Measurements from ENCODE around the gene MAGOHB. TPM values are rescaled to one million over a fixed set of nuclear protein-coding genes. Genes with fewer than 3 reads are reported as not detected.

MAGOHB gene
- total RNA-seq, 1 experiment from 2014 or later: 72.0 TPM

DNA sequence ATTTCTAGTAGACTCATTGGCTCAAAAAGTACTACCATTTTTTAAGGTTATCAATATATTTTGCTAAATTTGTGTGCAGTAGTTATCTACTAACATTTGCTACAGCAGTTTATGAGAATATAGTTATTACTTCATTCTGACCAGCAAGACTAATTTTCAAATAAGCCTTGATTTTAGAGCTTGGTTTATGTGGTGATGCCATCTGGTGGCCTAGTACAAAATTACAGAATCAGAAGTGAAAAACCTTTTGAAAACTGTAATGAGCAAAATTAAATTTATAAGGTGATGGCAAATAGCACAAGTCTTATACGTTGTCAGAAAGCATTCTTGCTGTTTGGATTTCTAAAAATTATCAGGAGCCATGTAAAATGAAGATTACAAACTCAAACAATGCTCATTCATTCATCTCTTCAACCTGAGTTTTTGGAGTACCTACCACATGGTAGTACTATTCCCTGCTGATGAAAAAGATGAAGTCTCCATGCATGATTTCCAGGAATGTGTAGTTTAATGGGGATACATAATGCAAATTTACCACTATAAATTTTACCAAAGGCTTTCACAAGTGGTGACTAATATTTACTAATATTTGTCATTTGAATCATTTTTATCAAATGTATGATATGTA, 51.0 kb downstream of the MAGOHB start:
- no peaks in the 10 kb centered on the region for H3K9me3 ChIP-seq (ENCODE audit: low read depth, low read length, poor library complexity, severe bottlenecking)
- H3K4me1 ChIP-seq (ENCODE audit: insufficient read depth, low read length, poor library complexity, severe bottlenecking): no peaks in the 10 kb centered on the region
- intact Hi-C loops (cut with micrococcal nuclease; ENCODE audit: unreplicated experiment): loop anchor here (1.0 to 10.0 kb wide), 4 partner anchors 230 to 528 kb away; partner anchors contain the start of gene CLEC9A
- no peak overlapping the region for H3K27ac ChIP-seq (ENCODE audit: low read depth, low read length, poor library complexity, severe bottlenecking)
- H3K36me3 ChIP-seq (ENCODE audit: insufficient read depth, low read length, poor library complexity, severe bottlenecking): no peaks in the 10 kb centered on the region
- no peak for TF ChIP-seq EZH2 (IDR thresholded peaks at IDR 0.05; ENCODE audit: borderline replicate concordance, low read depth, low read length, poor library complexity, severe bottlenecking)
- TF ChIP-seq, protein P1, sequence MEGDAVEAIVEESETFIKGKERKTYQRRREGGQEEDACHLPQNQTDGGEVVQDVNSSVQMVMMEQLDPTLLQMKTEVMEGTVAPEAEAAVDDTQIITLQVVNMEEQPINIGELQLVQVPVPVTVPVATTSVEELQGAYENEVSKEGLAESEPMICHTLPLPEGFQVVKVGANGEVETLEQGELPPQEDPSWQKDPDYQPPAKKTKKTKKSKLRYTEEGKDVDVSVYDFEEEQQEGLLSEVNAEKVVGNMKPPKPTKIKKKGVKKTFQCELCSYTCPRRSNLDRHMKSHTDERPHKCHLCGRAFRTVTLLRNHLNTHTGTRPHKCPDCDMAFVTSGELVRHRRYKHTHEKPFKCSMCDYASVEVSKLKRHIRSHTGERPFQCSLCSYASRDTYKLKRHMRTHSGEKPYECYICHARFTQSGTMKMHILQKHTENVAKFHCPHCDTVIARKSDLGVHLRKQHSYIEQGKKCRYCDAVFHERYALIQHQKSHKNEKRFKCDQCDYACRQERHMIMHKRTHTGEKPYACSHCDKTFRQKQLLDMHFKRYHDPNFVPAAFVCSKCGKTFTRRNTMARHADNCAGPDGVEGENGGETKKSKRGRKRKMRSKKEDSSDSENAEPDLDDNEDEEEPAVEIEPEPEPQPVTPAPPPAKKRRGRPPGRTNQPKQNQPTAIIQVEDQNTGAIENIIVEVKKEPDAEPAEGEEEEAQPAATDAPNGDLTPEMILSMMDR (conservative IDR thresholded peaks at IDR 0.05; ENCODE audit: low read depth, low read length): peak; percentile 72
- DNase-seq (ENCODE audit: low spot score): peak; percentile 47
- no peak overlapping the region for H3K4me3 ChIP-seq (ENCODE audit: low read depth, low read length, poor library complexity, severe bottlenecking)
- ChIA-PET CTCF (interaction anchor here (0.5 kb wide), 1 partner anchor 176 kb away, joined by 3 read pairs; no protein-coding TSS in a partner anchor), POLR2A (ENCODE audit: low non-redundant PET) (interaction anchor here (0.6 kb wide), 1 partner anchor 308 kb away, joined by 25 read pairs; no protein-coding TSS in a partner anchor)
- no peaks in the 10 kb centered on the region for H3K27me3 ChIP-seq (replicated peaks; ENCODE audit: insufficient read depth, low read depth, low read length, poor library complexity)
- BruUV-seq (replicated peaks): no TSS peak

DNA sequence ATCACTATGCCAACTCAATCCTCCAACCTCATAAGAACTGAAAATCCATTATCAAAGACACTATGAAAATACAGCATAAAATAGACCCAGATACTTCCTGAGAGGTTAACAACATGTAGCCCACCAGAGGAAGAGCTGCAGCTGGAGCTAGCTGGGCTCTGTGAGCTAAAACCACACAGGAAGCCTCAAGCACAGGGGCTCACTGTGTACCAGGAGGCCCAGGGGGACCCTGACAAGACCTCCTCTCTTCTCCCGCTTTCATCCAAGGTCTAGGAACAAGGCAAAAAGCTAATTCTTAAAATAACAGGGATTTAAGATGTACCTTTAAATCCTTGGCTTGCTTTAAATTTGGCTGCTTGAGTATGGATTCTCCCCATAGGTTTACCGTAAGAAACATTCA, 54.2 kb downstream of the MAGOHB start:
- Histone ChIP-seq H3K9me3 (ENCODE audit: low read depth, low read length, poor library complexity, severe bottlenecking) (no peaks in the 10 kb centered on the region), H3K27me3 (replicated peaks; ENCODE audit: insufficient read depth, low read depth, low read length, poor library complexity) (no peaks in the 10 kb centered on the region), H3K4me3 (ENCODE audit: low read depth, low read length, poor library complexity, severe bottlenecking) (no peak overlapping the region), H3K27ac (ENCODE audit: low read depth, low read length, poor library complexity, severe bottlenecking) (no peak overlapping the region), H3K4me1 (ENCODE audit: insufficient read depth, low read length, poor library complexity, severe bottlenecking) (no peaks in the 10 kb centered on the region), H3K36me3 (ENCODE audit: insufficient read depth, low read length, poor library complexity, severe bottlenecking) (no peaks in the 10 kb centered on the region)
- intact Hi-C loops (cut with micrococcal nuclease; ENCODE audit: unreplicated experiment): no loop called here
- no peak for DNase-seq (ENCODE audit: low spot score)
- POLR2A ChIA-PET (ENCODE audit: low non-redundant PET): no interaction called here
- CTCF ChIA-PET: no interaction called here
- BruUV-seq (replicated peaks): no TSS peak
- TF ChIP-seq, protein P1 (conservative IDR thresholded peaks at IDR 0.05; ENCODE audit: low read depth, low read length): no peak
- no peak for TF ChIP-seq EZH2 (IDR thresholded peaks at IDR 0.05; ENCODE audit: borderline replicate concordance, low read depth, low read length, poor library complexity, severe bottlenecking)

DNA sequence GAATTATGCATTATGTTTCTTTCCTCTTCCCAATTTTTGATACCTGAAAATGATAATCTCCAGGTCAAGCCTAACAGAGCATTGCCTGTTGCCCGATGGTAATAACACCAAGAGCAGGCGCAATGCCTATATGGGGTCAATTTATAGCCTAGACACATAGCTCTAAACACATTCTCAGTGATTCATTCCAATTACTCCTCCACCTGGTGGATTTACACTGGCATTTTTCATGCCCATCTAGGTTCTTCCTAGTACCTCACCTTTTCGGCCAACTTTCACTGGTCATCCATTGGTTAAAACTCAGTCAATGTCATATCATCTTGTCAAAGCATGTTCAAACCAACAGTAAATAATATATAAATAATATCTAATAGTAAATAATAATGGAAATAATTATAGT, 54.6 kb downstream of the MAGOHB start:
- no peaks in the 10 kb centered on the region for H3K36me3 ChIP-seq (ENCODE audit: insufficient read depth, low read length, poor library complexity, severe bottlenecking)
- ChIA-PET CTCF (no interaction called here), POLR2A (ENCODE audit: low non-redundant PET) (no interaction called here)
- intact Hi-C loops (cut with micrococcal nuclease; ENCODE audit: unreplicated experiment): no loop called here
- TF ChIP-seq EZH2 (IDR thresholded peaks at IDR 0.05; ENCODE audit: borderline replicate concordance, low read depth, low read length, poor library complexity, severe bottlenecking): no peak
- TF ChIP-seq, protein P1 (conservative IDR thresholded peaks at IDR 0.05; ENCODE audit: low read depth, low read length): no peak
- H3K27ac ChIP-seq (ENCODE audit: low read depth, low read length, poor library complexity, severe bottlenecking): no peak overlapping the region
- no peaks in the 10 kb centered on the region for H3K9me3 ChIP-seq (ENCODE audit: low read depth, low read length, poor library complexity, severe bottlenecking)
- H3K4me3 ChIP-seq (ENCODE audit: low read depth, low read length, poor library complexity, severe bottlenecking): no peak overlapping the region
- BruUV-seq (replicated peaks): no TSS peak
- H3K27me3 ChIP-seq (replicated peaks; ENCODE audit: insufficient read depth, low read depth, low read length, poor library complexity): no peaks in the 10 kb centered on the region
- H3K4me1 ChIP-seq (ENCODE audit: insufficient read depth, low read length, poor library complexity, severe bottlenecking): no peaks in the 10 kb centered on the region
- no peak for DNase-seq (ENCODE audit: low spot score)
